H1 (cell line): Measurements from ENCODE around the gene CHPF2. TPM values are rescaled to one million over a fixed set of nuclear protein-coding genes. Genes with fewer than 3 reads are reported as not detected.

ENCODE experiments used
- CTCF ChIA-PET: fragments of 300-600 bp; sonication (Branson Sonifier 250); formaldehyde crosslinking; loops from one replicate; lab custom pipeline; 2021; ENCODE audit not compliant: partially characterized antibody; lab: Charles Lee
- POLR2A ChIA-PET: fragments of 300-600 bp; sonication (Branson Sonifier 250); formaldehyde crosslinking; loops from one replicate; lab custom pipeline; 2021; ENCODE audit warnings: inconsistent platforms; ENCODE audit not compliant: partially characterized antibody; lab: Charles Lee
- DNase-seq, 2 experiments: peaks; one replicate each; pipeline versions ENCODE4 v3.0.0 to v3.0.0-alpha.2; 2010 to 2022; ENCODE audit warnings: low spot score in 2 of 2, low read depth in 1 of 2, mixed read lengths in 1 of 2
- FAIRE-seq: peaks from 2 replicates; lab custom pipeline; 2011; peaks lifted over from hg19 to GRCh38; lab: Jason Lieb, UNC
- H2AFZ ChIP-seq: 2 replicates; pipeline ENCODE4 v1.8.1; 2012; ENCODE audit warnings: low read length, inconsistent platforms
- H2AK5ac ChIP-seq: 2 replicates; pipeline ENCODE4 v1.6.1; 2013; ENCODE audit warnings: low read depth, low read length
- H2BK120ac ChIP-seq: replicated peaks from 2 replicates; pipeline ENCODE3; 2013; ENCODE audit warnings: low read depth, low read length, inconsistent platforms
- H2BK12ac ChIP-seq: 2 replicates; pipeline ENCODE4 v1.6.1; 2013; ENCODE audit warnings: low read depth, low read length
- H2BK15ac ChIP-seq: 2 replicates; pipeline ENCODE4 v1.6.1; 2013; ENCODE audit warnings: low read length
- H2BK20ac ChIP-seq: 2 replicates; pipeline ENCODE4 v1.6.1; 2013; ENCODE audit warnings: low read length
- H2BK5ac ChIP-seq: 2 replicates; pipeline ENCODE4 v1.6.1; 2013; ENCODE audit warnings: low read depth, low read length
- H3K14ac ChIP-seq: 2 replicates; pipeline ENCODE4 v1.6.1; 2013; ENCODE audit warnings: inconsistent platforms; ENCODE audit not compliant: insufficient read length
- H3K18ac ChIP-seq: 2 replicates; pipeline ENCODE4 v1.6.1; 2013; ENCODE audit warnings: low read length; ENCODE audit errors: extremely low read depth
- H3K23ac ChIP-seq: 2 replicates; pipeline ENCODE4 v1.6.1; 2013; ENCODE audit warnings: inconsistent platforms; ENCODE audit not compliant: insufficient read length
- H3K23me2 ChIP-seq: 2 replicates; pipeline ENCODE4 v1.6.1; 2013; ENCODE audit warnings: low read depth, low read length
- H3K27ac ChIP-seq: 2 replicates; pipeline ENCODE4 v1.6.1; 2011; ENCODE audit warnings: low read depth, low read length, inconsistent platforms
- H3K27me3 ChIP-seq, 4 experiments: replicated peaks in 1 of 4; 1 replicate in 1 of 4; 2 replicates in 3 of 4; pipeline versions ENCODE4 v1.6.1 to v1.8.1; 2011 to 2013; ENCODE audit warnings: low read length in 3 of 4, mild to moderate bottlenecking in 3 of 4, inconsistent platforms in 2 of 4, mixed read lengths in 2 of 4, moderate library complexity in 1 of 4; ENCODE audit not compliant: control insufficient read depth in 3 of 4, insufficient read depth in 3 of 4; ENCODE audit errors: extremely low read depth in 1 of 4
- H3K36me3 ChIP-seq, 4 experiments: 2 replicates each; pipeline versions ENCODE4 v1.6.1 to v1.8.1; 2011 to 2013; ENCODE audit warnings: mild to moderate bottlenecking in 4 of 4, low read length in 3 of 4, moderate library complexity in 2 of 4, control low read depth in 1 of 4, inconsistent platforms in 1 of 4; ENCODE audit not compliant: insufficient read depth in 4 of 4, control insufficient read depth in 2 of 4
- H3K4ac ChIP-seq: replicated peaks from 2 replicates; pipeline ENCODE3; 2013; ENCODE audit warnings: low read length, low read depth, mixed read lengths, inconsistent platforms; ENCODE audit not compliant: insufficient read length
- H3K4me1 ChIP-seq, 4 experiments: replicated peaks in 1 of 4; 1 replicate in 1 of 4; 2 replicates in 3 of 4; pipeline versions ENCODE4 v1.6.1 to v1.8.1; 2011 to 2013; ENCODE audit warnings: low read length in 3 of 4, inconsistent platforms in 2 of 4, mixed read lengths in 1 of 4; ENCODE audit not compliant: insufficient read depth in 4 of 4, control insufficient read depth in 3 of 4
- H3K4me2 ChIP-seq, 2 experiments: 2 replicates each; pipeline versions ENCODE4 v1.6.1 to v1.8.1; 2011 to 2013; ENCODE audit warnings: low read depth in 2 of 2, low read length in 2 of 2, control low read depth in 1 of 2, inconsistent platforms in 1 of 2, mild to moderate bottlenecking in 1 of 2; ENCODE audit not compliant: insufficient read depth in 1 of 2
- H3K4me3 ChIP-seq, 4 experiments: fragments of 200-600, 300-600 bp in 1 of 4; sonication (generic), shearing (Covaris generic), sonication (Bioruptor Twin) in 1 of 4; 2 replicates each; pipeline versions ENCODE4 v1.5.1 to v1.8.1; 2011 to 2016; ENCODE audit warnings: low read length in 4 of 4, low read depth in 3 of 4, control low read depth in 2 of 4, inconsistent platforms in 2 of 4, mild to moderate bottlenecking in 2 of 4, mixed read lengths in 1 of 4, moderate library complexity in 1 of 4; ENCODE audit not compliant: insufficient read depth in 2 of 4; ENCODE audit errors: extremely low read depth in 1 of 4
- H3K56ac ChIP-seq: replicated peaks from 2 replicates; pipeline ENCODE3; 2013; ENCODE audit warnings: low read depth, mild to moderate bottlenecking, mixed read lengths, low read length, inconsistent platforms; ENCODE audit not compliant: insufficient read length
- H3K79me1 ChIP-seq: 2 replicates; pipeline ENCODE4 v1.6.1; 2013; ENCODE audit warnings: low read depth, low read length, control low read depth
- H3K79me2 ChIP-seq, 2 experiments: 2 replicates each; pipeline versions ENCODE4 v1.6.1 to v1.8.1; 2012 to 2013; ENCODE audit warnings: low read length in 2 of 2, mild to moderate bottlenecking in 2 of 2, inconsistent platforms in 1 of 2; ENCODE audit not compliant: insufficient read depth in 2 of 2, control insufficient read depth in 1 of 2
- H3K9ac ChIP-seq, 4 experiments: replicated peaks in 1 of 4; 1 replicate in 1 of 4; 2 replicates in 3 of 4; pipeline versions ENCODE4 v1.6.1 to v1.8.1; 2011 to 2013; ENCODE audit warnings: low read depth in 3 of 4, low read length in 3 of 4, control low read depth in 2 of 4, mild to moderate bottlenecking in 2 of 4, moderate library complexity in 2 of 4, inconsistent platforms in 1 of 4; ENCODE audit errors: extremely low read depth in 1 of 4
- H3K9me3 ChIP-seq, 2 experiments: 2 replicates each; pipeline versions ENCODE4 v1.6.1 to v1.8.1; 2012 to 2013; ENCODE audit warnings: mild to moderate bottlenecking in 2 of 2, moderate library complexity in 2 of 2, control low read depth in 1 of 2, inconsistent platforms in 1 of 2, low read depth in 1 of 2, low read length in 1 of 2, mixed read lengths in 1 of 2; ENCODE audit not compliant: insufficient read depth in 2 of 2
- H4K20me1 ChIP-seq, 2 experiments: replicated peaks in 1 of 2; 2 replicates each; pipeline versions ENCODE3 to v1.8.1; 2011 to 2013; ENCODE audit warnings: inconsistent platforms in 2 of 2, low read length in 2 of 2, mild to moderate bottlenecking in 1 of 2; ENCODE audit not compliant: insufficient read depth in 2 of 2, control insufficient read depth in 1 of 2
- H4K5ac ChIP-seq: 2 replicates; pipeline ENCODE4 v1.6.1; 2013; ENCODE audit warnings: low read length, low read depth, mixed read lengths, inconsistent platforms; ENCODE audit not compliant: insufficient read length
- H4K8ac ChIP-seq: 2 replicates; pipeline ENCODE4 v1.8.0; 2013; ENCODE audit warnings: mild to moderate bottlenecking, moderate library complexity, low read length, inconsistent platforms; ENCODE audit not compliant: insufficient read depth; ENCODE audit errors: extremely low read depth
- H4K91ac ChIP-seq: replicated peaks from 2 replicates; pipeline ENCODE3; 2013; ENCODE audit warnings: low read length, mixed read lengths, inconsistent platforms; ENCODE audit not compliant: insufficient read length
- FOSL1 ChIP-seq: IDR thresholded peaks from 2 replicates; pipeline ENCODE4 v1.6.1; 2011; ENCODE audit warnings: mild to moderate bottlenecking, low read depth, low read length, moderate library complexity; ENCODE audit not compliant: insufficient read depth
- JUND ChIP-seq: IDR thresholded peaks from 2 replicates; pipeline ENCODE4 v1.6.1; 2011; ENCODE audit warnings: mild to moderate bottlenecking, improper control_type of control experiment, low read length
- POLR2AphosphoS5 ChIP-seq: IDR thresholded peaks from 2 replicates; pipeline ENCODE4 v1.6.1; 2011; ENCODE audit warnings: low read depth, low read length
- SP4 ChIP-seq: IDR thresholded peaks from 2 replicates; pipeline ENCODE4 v1.6.1; 2012; ENCODE audit warnings: low read length, inconsistent platforms
- YY1 ChIP-seq: IDR thresholded peaks from 2 replicates; pipeline ENCODE4 v1.6.1; 2011; ENCODE audit warnings: low read depth, mild to moderate bottlenecking, low read length
- WGBS, 2 experiments: shearing (Covaris generic) in 1 of 2; methylation state at CpG; one replicate each; pipeline versions ENCODE4 v1.1.6 to v1.1.7; 2013 to 2015; ENCODE audit warnings: low lambda C conversion rate in 2 of 2, mixed read lengths in 2 of 2, inconsistent platforms in 1 of 2, low coverage in 1 of 2, missing lambda C conversion rate in 1 of 2; ENCODE audit not compliant: insufficient replicate concordance in 2 of 2, insufficient coverage in 1 of 2, insufficient read length in 1 of 2; ENCODE audit errors: extremely low coverage in 1 of 2, missing lambda C conversion rate in 1 of 2; 5-methylcytosine and 5-hydroxymethylcytosine counted together
- long read RNA-seq, 2 experiments: library from RNA in 1 of 2; library from capped mRNA in 1 of 2; stranded (forward); transcript quantifications; one replicate each; pipeline ENCODE4 v2.0.0, GENCODE V29; 2021; ENCODE audit warnings: inconsistent platforms in 1 of 2
- polyA minus RNA-seq, 3 experiments: library from RNA; depleted of rRNA, polyadenylated mRNA; stranded (reverse); fragments of >200 nt; gene quantifications; 1 replicate in 2 of 3; 2 replicates in 1 of 3; pipeline ENCODE4 v1.2.3, GENCODE V29; 2011
- polyA plus RNA-seq, 7 experiments: library from polyadenylated mRNA; depleted of rRNA in 3 of 7; stranded (reverse) in 5 of 7; unstranded in 2 of 7; fragments of >200 nt in 5 of 7; fragments of 200-250 nt in 2 of 7; gene quantifications; 1 replicate in 5 of 7; 2 replicates in 1 of 7; 4 replicates in 1 of 7; pipeline versions ENCODE4 v1.2.1 to v1.2.3, GENCODE V29; 2011 to 2013; ENCODE audit warnings: missing spikeins in 2 of 7, mixed read lengths in 2 of 7
- total RNA-seq: library from RNA; stranded (reverse); fragmentation: NEBNext Ultra II Directional; extraction: Animal tissue kit (Norgen Biotek cat#: 25700); gene quantifications from 2 replicates; pipeline ENCODE4 v1.2.1, GENCODE V29; 2021

CHPF2 gene
- total RNA-seq, result 20.6 and 20.8 TPM in 2 replicates
- 14.4 and 20.0 TPM in 2 replicates for polyA plus RNA-seq (2011; rRNA removed)
- 14.8 TPM for polyA plus RNA-seq (2011; cell fraction: cytosol; rRNA removed)
- polyA plus RNA-seq (2011; cell fraction: nucleus; rRNA removed), result 58.8 TPM
- 9.2 to 13.6 TPM (median 11.2 TPM) in 4 replicates for polyA plus RNA-seq (2012, experiment 1 of 2)
- polyA plus RNA-seq (2012, experiment 2 of 2), result 11.2 TPM
- 18.0 TPM for polyA plus RNA-seq (2013, experiment 1 of 2)
- polyA plus RNA-seq (2013, experiment 2 of 2), result 16.2 TPM
- 11.1 and 11.4 TPM in 2 replicates for polyA minus RNA-seq (2011; rRNA and poly(A)+ RNA removed)
- 12.2 TPM for polyA minus RNA-seq (2011; cell fraction: cytosol; rRNA and poly(A)+ RNA removed)
- 30.6 TPM for polyA minus RNA-seq (2011; cell fraction: nucleus; rRNA and poly(A)+ RNA removed)
- long read RNA-seq, experiment 1, partial matches to known transcripts, result 0 of 5 reads
- long read RNA-seq, experiment 1, other reads (novel, unspliced or antisense), result 1 of 5 reads
- long read RNA-seq, experiment 2, result 0 reads

DNA sequence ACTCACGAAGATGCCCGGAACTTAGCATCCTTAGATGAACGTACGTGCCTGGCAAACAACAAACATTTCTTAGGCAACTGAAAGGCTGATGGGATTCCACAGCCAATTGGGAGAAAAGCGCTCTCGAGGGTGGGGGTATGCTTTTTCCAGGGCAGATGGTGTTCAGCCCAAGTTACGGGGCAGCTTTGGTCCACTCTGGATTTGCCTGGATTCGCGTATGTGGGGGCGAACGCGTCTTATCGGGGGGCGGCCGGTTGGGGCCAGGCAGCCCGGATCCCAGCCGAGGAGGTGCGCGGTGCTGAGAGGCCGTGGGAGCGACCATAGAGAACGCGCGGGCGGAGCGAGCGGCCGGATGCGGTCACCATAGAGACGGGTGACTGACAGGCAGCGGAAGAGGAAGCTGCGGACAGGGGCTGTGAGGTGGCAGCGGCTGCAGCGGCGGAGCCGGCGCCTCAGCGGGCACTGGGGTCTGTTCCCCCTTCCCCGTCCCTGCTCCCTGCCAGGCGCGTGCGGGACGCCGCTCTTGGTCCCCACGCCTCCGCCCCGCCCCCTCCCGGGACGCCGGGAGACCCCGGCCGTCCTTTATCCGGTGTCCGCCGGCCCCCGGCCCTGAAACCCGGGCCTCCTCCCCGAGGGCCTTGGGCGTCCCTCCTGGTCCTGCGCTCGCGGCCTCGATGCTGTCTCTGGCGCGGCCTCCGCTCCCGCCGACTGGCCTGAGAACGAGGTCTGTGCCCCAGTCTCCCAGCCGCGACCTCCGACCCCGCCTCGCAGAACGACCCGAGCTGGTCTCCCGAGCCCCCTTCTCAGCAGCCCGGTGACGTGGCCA lies at the start of gene CHPF2:
TSS of gene CHPF2 (plus strand) at position 393 of the 826 bp plus-strand sequence. CDS start 1,529 bp downstream, outside the sequence.
- Histone ChIP-seq H4K5ac (peak within 1 kb of the TSS; percentile 69), H3K27me3 (no peaks in the 10 kb centered on the region), H3K9me3 (no peaks in the 10 kb centered on the region), H2AK5ac (peak within 1 kb of the TSS; percentile 53; the same call in 1 of the 2 replicates), H4K20me1 (peaks cover 0 to 9% of the 10 kb centered on the region in 2 experiments), H2BK15ac (no peak within 1 kb of the TSS), H3K4ac (peak within 1 kb of the TSS; percentile 81), H4K91ac (peak within 1 kb of the TSS; percentile 61), H3K56ac (peak within 1 kb of the TSS; percentile 63), H2BK20ac (no peak within 1 kb of the TSS), H3K79me2 (peaks cover 4 to 23% of the 10 kb centered on the region in 2 experiments; a peak in 3 of 4 replicates), H4K8ac (peak within 1 kb of the TSS; percentile 81), H3K9ac (peak within 1 kb of the TSS; percentile 53 to 70 (median 61)), H3K18ac (peak within 1 kb of the TSS; percentile 78; the same call in 1 of the 2 replicates), H3K27ac (no peak within 1 kb of the TSS; the same call in 1 of the 2 replicates), H2BK12ac (no peak within 1 kb of the TSS), H2AFZ (peak within 1 kb of the TSS; percentile 47), H3K4me2 (peak within 1 kb of the TSS; percentile 75 to 94), H3K14ac (no peak within 1 kb of the TSS), H3K23me2 (peaks cover 16% of the 10 kb centered on the region), H3K4me3 (peak within 1 kb of the TSS; percentile 72 to 96 (median 90)), H2BK120ac (no peak within 1 kb of the TSS), H3K23ac (peak within 1 kb of the TSS; percentile 12), H3K4me1 (peaks cover 4 to 9% (median 6%) of the 10 kb centered on the region in 4 experiments; a peak in 5 of 7 replicates), H3K36me3 (peaks cover 7 to 18% (median 11%) of the 10 kb centered on the region in 4 experiments; a peak in 7 of 8 replicates), H2BK5ac (peak within 1 kb of the TSS; percentile 68; the same call in 1 of the 2 replicates), H3K79me1 (peaks cover 11% of the 10 kb centered on the region)
- no peak for FAIRE-seq
- ChIA-PET POLR2A (interaction anchor here (0.5 to 2.9 kb wide), 5 partner anchors 10 to 84 kb away, joined by 3 to 16 read pairs (median 4); no protein-coding TSS in a partner anchor), CTCF (interaction anchor here (0.6 to 6.8 kb wide), 6 partner anchors 12 to 166 kb away, joined by 3 to 71 read pairs (median 3); no protein-coding TSS in a partner anchor)
- 3% methylated on average over 51 of the region's 79 CpGs; no CpG with 5 or more reads in 1 of the 2 experiments for WGBS, 2 experiments
- DNase-seq, result peak in 1 of 2 experiments; percentile 93
- no peak for TF ChIP-seq JUND
- TF ChIP-seq SP4, result no peak
- 0 out of 2 replicates have a peak, but pooled peaks have one; percentile 2 for TF ChIP-seq YY1
- no peak for TF ChIP-seq FOSL1
- peak; percentile 62; the same call in 1 of the 2 replicates for TF ChIP-seq POLR2AphosphoS5
